Middle frontal gyrus (tissue), 1 donor: Measurements from ENCODE around the gene LTBP1.
"Not testable (repeated sequence)": the region's sequence is repeated elsewhere in the genome, so short reads cannot be mapped to it uniquely, and the experiment has no call there.

ENCODE experiments used
- DNase-seq: peaks from one replicate; pipeline ENCODE4 v3.0.0-alpha.2; 2015; ENCODE audit warnings: low spot score; ENCODE audit errors: extremely low spot score

Gene LTBP1

GRCh38 chr2:33135645-33136044 is 188.9 kb downstream of the LTBP1 start:
- no peak for DNase-seq

GRCh38 chr2:33136056-33136455 is 189.3 kb downstream of the LTBP1 start:
- DNase-seq: no peak

- DNase-seq: no peak
Observed at GRCh38 chr2:33136566-33136965, 189.8 kb downstream of the LTBP1 start.

GRCh38 chr2:33137331-33137730 is 190.6 kb downstream of the LTBP1 start:
- no peak for DNase-seq

GRCh38 chr2:33139949-33140348 is 193.2 kb downstream of the LTBP1 start:
- DNase-seq: no peak

GRCh38 chr2:33141476-33141875 is 194.7 kb downstream of the LTBP1 start:
- DNase-seq: no peak

- no peak for DNase-seq
Observed at GRCh38 chr2:33142810-33143209, 196.1 kb downstream of the LTBP1 start.

- DNase-seq: no peak
Observed at GRCh38 chr2:33144243-33144642, 197.5 kb downstream of the LTBP1 start.

GRCh38 chr2:33145459-33145858 is 198.7 kb downstream of the LTBP1 start:
- no peak for DNase-seq

GRCh38 chr2:33146102-33146501 is 199.3 kb downstream of the LTBP1 start:
- no peak for DNase-seq

GRCh38 chr2:33153008-33153407 is 206.3 kb downstream of the LTBP1 start:
- DNase-seq: no peak

GRCh38 chr2:33158482-33159003 is 211.8 kb downstream of the LTBP1 start:
- DNase-seq: no peak

- no peak for DNase-seq
Observed at GRCh38 chr2:33160191-33160590, 213.4 kb downstream of the LTBP1 start.

GRCh38 chr2:33166287-33166881 is 219.6 kb downstream of the LTBP1 start:
- DNase-seq: no peak

GRCh38 chr2:33167622-33168245 is 221.0 kb downstream of the LTBP1 start:
- no peak for DNase-seq

GRCh38 chr2:33168425-33168824 is 221.7 kb downstream of the LTBP1 start:
- DNase-seq: no peak

GRCh38 chr2:33168922-33169321 is 222.2 kb downstream of the LTBP1 start:
- no peak for DNase-seq

GRCh38 chr2:33170251-33170650 is 223.5 kb downstream of the LTBP1 start:
- DNase-seq: not testable (repeated sequence)

GRCh38 chr2:33177627-33178026 is 230.9 kb downstream of the LTBP1 start:
- no peak for DNase-seq

GRCh38 chr2:33178209-33178608 is 231.5 kb downstream of the LTBP1 start:
- DNase-seq: no peak

- DNase-seq: no peak
Observed at GRCh38 chr2:33180915-33181314, 234.2 kb downstream of the LTBP1 start.

GRCh38 chr2:33181466-33181865 is 234.7 kb downstream of the LTBP1 start:
- DNase-seq: no peak

GRCh38 chr2:33184041-33184440 is 237.3 kb downstream of the LTBP1 start:
- DNase-seq: no peak
